ENCODE data around the gene RIMS3.
A peak's percentile ranks its signal among the peaks of the same experiment; 100 is the strongest.

Gene RIMS3

DNA sequence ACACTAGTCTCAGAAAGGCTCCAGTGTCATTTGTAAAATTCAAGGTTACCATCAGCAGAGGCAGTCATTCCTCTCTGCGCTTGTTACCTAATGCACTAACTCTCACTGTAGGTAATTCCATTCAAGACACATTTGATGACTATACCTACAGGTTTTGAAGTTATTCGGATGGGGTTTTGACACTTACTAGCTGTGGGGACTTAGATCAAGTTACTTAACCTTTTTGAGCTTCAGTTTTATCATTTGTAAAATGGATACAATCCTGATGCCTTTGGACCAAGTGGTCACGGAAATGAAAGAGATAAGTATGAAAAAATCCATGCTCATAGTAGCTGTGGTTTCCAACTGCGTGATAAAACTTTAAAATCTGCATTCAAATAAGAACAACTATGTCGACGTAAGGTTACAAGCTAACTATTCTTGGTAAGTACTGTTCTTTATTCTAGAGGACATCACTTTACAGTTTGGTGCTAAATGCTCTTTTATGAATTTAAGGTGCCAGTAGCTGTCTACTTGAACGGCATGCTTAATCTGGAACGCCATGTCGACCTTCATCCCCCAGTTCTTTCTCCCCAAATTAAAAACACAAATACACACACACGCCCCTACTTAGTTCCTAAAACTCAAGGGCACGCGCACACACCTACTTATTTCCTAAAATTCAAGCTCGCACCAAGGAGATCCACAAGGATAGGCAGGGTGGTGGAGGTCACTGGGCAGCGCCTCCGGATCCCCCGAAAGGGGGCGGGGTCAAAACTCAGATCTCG, 25.5 kb upstream of the RIMS3 start:
- DNase-seq, result no peak

- DNase-seq, result no peak
Measured at GRCh38 chr1:40689737-40690136, 24.3 kb upstream of the RIMS3 start.

DNA sequence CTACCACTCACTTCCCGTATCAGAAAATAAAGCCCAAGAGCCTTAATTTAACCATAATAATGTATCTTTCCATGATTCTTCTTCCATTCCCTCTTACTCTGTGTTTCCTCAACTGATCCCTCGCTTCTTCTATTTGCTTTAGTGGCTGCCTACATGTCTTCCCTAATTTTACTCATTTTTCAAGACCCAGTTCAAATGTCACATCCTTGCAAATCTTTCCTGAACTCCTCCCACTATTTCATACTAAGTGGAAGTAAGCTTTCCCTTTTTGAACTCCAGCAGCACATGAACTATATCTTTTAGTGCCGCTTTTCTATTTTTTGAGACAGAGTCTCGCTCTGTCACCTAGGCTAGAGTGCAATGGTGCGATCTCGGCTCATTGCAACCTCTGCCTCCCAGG, 22.2 kb upstream of the RIMS3 start:
- no peak for DNase-seq

DNA sequence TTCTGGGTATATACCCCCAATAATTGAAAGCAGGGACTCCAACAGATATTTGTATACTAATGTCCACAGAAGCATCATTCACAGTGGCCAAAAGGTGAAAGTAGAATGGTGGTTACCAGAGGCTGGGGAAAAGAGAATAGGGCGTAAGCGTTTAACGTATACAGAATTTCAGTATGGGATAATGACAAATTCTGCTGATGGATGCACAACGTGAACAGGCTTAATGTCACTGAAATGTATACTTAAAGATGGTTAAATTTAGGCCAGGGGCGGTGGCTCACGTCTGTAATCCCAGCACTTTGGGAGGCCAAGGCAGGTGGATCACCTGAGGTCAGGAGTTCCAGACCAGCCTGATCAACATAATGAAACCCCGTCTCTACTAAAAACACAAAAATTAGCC, 21.6 kb upstream of the RIMS3 start:
- DNase-seq, result no peak

DNA sequence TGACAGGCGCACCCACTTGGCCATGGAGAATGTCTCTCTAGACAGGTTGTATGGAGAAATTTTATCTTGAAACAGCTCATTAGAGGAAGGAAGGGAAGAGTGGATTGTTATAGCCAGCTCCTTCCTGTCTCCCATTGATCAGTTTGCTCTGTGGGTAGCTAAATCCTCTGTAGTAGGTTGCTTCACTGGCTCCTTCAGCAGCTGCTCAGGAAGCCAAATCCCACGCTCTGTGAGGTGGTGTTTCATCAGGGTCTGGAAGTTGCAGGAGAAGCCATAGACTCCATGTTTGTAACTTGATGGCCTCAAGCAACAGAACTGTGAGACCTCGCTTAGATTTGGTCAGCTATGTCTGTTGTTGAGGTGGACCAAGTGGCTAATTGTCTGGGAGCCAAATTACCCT, 19.2 kb upstream of the RIMS3 start:
- DNase-seq, result no peak

GRCh38 chr1:40679165-40679953, 13.9 kb upstream of the RIMS3 start:
- no peak for DNase-seq

- DNase-seq, result no peak
Measured at GRCh38 chr1:40676501-40676900, 11.0 kb upstream of the RIMS3 start.

DNA sequence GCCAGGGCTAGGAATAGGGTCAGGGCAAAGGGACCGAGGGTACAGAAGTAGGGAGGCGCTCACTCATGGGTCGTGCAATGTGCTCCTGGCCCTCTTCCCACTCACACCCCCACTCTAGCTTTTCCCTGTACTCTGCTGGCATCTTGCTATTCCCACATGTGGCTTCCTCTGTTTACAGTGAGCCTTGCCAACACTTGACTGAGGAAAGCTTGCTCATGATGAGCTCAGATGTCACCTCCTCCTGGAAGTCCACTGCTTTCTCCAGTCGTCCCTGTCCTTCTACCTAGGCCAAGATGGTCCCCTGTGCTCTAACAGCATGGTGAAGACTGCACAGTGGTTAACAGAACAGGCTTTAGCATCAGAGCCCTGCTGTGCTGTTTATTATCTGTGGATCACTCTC, 8.0 kb upstream of the RIMS3 start:
- DNase-seq, result no peak

DNA sequence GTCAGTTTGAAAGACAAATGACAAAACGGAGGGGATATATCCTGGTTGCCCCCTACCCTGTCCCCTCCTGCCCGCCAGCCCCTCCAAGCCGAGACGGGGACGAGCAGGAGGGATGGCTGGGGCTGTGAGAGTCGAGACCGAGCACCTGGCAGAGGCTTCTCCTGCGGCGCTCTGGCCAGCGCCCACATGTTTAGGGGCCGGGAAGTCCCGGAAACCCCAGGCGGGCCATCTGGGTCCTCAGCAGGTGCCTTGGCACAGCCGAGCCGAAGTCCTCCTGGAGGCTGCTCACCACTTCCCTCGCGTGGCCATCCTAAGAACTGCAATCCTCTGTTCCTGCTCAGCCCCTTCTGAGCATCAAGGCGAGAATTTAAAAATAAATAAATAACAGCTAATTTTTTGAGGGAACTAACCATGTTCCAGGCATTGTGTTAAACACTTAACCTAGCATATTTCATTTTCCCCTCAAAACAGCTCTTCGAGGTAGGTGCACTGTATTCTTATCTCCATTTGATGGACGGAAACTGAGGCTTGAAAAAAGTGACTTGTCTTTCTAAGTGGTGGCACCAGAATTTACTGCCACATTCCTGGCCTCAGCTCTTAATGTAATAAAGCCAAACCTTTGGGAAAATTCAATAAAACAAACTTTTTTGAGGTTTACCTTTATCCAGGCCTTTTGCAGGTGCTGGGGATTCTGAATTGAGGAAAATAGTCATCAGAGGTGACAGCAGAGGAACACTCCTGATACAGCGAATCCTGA, 3.5 kb upstream of the RIMS3 start:
- DNase-seq, result peak; percentile 100

DNA sequence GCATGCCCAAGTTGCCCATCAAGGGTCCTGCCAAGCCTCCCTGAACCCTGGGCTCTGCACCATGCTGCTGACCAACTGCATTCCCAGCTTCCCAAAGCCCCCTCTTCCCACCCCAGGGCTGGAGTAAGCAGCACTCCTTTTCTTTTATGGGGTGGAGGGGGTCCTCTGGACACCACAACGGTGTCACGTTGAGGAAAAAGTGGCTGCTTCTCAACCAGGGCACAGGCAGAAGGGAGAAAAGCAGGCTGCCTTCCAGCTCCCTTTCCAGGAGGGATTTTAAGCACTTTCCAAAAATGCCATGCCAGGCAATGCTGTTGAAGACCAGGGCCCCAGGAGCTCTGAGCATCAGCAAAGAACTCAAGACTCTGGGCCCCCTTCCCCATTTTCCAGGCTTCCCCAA, 691 bp downstream of the RIMS3 start:
- peak; percentile 93 for DNase-seq

- DNase-seq, result peak; percentile 99
Measured at GRCh38 chr1:40664167-40664537, 1.3 kb downstream of the RIMS3 start.

DNA sequence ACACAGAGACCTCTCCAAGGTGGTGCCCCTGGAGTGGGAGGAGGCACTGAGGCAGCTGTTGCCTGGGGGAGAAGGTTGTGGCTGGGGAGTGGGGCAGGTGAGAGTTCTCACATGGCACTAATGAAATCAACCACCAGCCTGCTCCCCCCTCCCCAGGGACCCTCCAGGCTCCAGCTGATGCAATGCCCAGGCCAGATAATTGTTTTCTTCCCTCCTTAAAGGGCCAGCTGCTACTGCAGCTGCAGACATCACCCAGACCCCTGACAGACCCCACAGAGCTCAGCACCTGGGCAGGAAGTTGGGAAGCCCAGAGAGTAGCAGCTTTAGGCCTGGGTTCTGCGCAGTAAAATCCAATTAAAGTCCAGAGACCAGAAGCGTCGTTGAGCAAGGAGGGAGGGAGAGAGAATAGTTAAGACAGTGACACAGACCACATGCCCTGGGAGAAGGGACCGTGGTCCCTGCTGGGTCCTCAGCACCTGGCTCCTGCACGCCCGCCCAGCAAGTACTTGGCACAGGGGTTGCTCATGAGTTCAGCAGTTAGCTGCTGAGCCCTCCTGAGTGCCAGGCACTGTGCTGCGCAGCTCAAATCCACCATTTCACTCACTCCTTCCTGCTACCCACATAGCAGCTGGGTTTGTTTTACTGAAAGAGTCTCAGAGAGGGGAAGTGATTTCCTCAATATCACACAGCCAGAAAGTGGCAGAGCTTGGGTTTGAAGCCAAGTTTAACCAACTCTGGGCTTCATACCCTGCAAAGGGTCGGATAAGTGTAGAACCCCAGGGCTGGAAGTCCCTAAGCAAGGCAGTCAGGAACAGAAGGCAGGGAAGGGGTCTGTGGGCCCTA, 1.9 kb downstream of the RIMS3 start:
- DNase-seq, result peak; percentile 100

DNA sequence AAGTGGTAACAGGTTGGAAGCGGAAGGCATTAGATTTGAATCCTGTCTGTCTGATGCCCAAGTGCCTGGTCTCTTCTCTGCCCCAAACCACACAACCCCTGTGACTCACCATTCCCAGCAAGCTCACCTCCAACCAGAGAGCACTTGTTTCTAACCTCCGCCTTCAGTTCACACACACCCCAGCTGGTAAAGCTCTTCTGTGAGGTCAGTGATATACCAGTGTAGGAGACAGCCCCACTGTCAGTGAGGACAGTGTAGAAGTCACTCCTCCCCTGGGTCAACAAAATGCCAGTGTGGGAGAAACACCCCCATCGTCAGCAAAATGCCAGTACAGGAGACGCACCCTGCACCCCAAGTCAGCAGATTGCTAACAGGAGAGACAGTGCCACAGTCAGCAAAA, 2.6 kb downstream of the RIMS3 start:
- no peak for DNase-seq

DNA sequence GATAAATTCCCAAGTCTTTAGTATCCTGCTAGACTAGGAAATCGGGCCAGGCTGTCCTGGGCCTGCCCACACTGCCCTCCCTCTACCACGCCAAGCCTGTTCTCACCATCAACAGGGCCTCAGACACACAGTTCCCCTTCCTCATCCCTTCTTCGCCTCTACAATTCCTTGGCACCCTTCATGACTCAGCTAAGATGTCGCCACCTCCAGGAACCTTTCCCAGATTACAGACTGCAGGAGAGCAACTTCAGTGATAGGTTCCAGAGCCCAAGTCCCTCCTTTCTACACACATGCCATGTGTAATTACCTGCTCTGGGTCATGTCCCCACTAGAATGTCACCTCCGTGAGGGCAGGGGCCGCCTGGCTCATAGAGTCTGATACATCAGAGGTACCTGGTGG, 3.3 kb downstream of the RIMS3 start:
- DNase-seq, result peak; percentile 94

- no peak for DNase-seq
Measured at GRCh38 chr1:40661678-40662077, 3.8 kb downstream of the RIMS3 start.

DNA sequence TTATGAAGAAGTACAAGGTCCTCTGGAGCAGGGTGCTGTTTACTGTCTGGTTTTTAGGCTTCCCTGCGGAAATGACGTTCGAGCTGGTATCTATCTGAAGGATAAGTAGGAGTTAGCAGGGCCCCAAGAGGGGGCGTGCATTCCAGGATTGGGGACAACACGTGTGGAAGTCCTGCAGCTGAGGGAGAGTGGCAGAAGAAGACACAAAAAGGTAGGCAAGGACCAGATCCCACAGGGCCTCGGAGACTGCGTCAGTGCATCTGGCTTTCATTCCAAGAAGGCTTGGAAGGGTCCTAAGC, 5.9 kb downstream of the RIMS3 start:
- no peak for DNase-seq

GRCh38 chr1:40658751-40659648, 6.5 kb downstream of the RIMS3 start:
- no peak for DNase-seq

DNA sequence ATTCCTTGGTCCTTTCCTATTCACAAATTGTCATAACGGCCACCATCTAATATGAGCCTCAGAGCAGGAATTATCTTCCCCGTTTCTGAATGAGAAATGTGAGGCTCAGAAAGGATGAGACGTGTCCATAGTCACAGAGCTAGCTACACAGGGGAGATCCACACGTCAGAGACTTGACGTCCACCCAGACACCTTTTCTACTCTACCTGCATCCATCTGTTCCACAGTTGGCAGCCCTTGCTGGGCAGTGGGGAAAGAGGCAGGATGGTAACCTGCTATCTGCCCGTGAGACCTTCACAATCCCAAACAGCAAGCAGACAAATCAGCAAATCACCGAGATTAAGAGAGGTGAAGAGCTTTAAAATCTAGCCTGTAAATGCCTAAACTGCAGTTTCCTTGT, 8.4 kb downstream of the RIMS3 start:
- no peak for DNase-seq

DNA sequence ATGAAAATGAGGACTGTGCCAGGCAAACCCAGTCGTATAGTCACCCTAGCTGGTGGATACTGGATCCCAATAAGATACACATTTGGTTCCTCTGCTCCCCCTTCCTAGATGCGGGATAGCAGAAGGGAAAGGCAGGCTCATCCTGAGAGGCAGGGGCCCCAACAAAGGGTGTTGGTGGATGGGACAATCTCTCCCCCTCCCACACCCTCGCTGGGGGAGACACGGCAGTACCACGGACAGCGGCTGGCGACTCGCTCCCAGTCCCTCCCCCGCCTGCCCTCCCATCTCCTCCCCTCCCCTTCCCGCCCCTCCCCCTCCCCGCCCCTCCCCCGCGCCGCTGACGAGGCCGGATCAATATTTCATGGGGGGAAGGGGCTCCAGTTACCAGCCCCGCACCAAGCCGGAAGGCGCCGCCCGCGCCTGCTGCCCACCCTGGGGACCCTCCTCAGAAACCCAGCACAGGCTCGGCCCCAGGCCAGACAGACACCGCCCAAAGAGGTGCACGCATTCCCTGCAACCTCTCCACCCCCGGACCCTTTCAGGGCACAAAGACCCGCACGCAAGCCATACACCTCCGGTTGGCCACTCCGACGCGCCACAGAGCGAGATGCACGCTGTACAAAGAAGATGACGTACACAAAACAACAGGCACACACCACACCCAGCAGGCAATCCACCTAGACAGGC, 11.5 kb downstream of the RIMS3 start:
- no peak for DNase-seq

GRCh38 chr1:40652979-40653378, 12.5 kb downstream of the RIMS3 start:
- DNase-seq, result no peak

- no peak for DNase-seq
Measured at GRCh38 chr1:40652468-40652867, 13.0 kb downstream of the RIMS3 start.

All from DMS 273 treated with DMSO at 0.1 percent for 48 hours (cell line).